ENCODE data around the gene CDCA5.
A peak's percentile ranks its signal among the peaks of the same experiment; 100 is the strongest.
"Not testable (repeated sequence)": the region's sequence is repeated elsewhere in the genome, so short reads cannot be mapped to it uniquely, and the experiment has no call there.

The CDCA5 gene

GRCh38 chr11:65118891-65119669 is 35.2 kb upstream of the CDCA5 start:
- not testable (repeated sequence) for ATAC-seq

- ATAC-seq, result no peak
These were observed 34.4 kb upstream of the CDCA5 start for GRCh38 chr11:65118097-65118837.

GRCh38 chr11:65117206-65118096 is 33.6 kb upstream of the CDCA5 start, which contains the start of gene ZNHIT2:
Gene ZNHIT2, minus strand, starts transcription at chr11:65117701. Its CDS starts 48 bp downstream, at chr11:65117653.
- peak; percentile 61 to 62 for ATAC-seq

GRCh38 chr11:65116370-65117205 is 32.7 kb upstream of the CDCA5 start:
- peak; percentile 21 to 30 for ATAC-seq

GRCh38 chr11:65115361-65116082 is 31.7 kb upstream of the CDCA5 start:
- ATAC-seq, result no peak

- no peak for ATAC-seq
These were observed 30.8 kb upstream of the CDCA5 start for GRCh38 chr11:65114538-65115171.

GRCh38 chr11:65113839-65114238 is 30.0 kb upstream of the CDCA5 start:
- ATAC-seq, result no peak

- no peak for ATAC-seq
These were observed 29.5 kb upstream of the CDCA5 start for GRCh38 chr11:65113361-65113756.

GRCh38 chr11:65112546-65113360 is 28.9 kb upstream of the CDCA5 start:
- ATAC-seq, result peak; percentile 42 to 43

GRCh38 chr11:65111744-65112545 is 28.1 kb upstream of the CDCA5 start, which contains the start of gene TM7SF2:
Gene TM7SF2, plus strand, starts transcription at chr11:65111872. Its CDS starts 144 bp downstream, at chr11:65112016.
- ATAC-seq, result peak; percentile 78 to 80

- ATAC-seq, result no peak
These were observed 27.4 kb upstream of the CDCA5 start for GRCh38 chr11:65111159-65111743.

GRCh38 chr11:65110354-65110861 is 26.6 kb upstream of the CDCA5 start:
- peak; percentile 52 to 54 for ATAC-seq

GRCh38 chr11:65109231-65110198 is 25.7 kb upstream of the CDCA5 start:
- no peak for ATAC-seq

- ATAC-seq, result no peak
These were observed 24.8 kb upstream of the CDCA5 start for GRCh38 chr11:65108469-65109123.

- ATAC-seq, result no peak
These were observed 24.1 kb upstream of the CDCA5 start for GRCh38 chr11:65107751-65108468.

GRCh38 chr11:65107078-65107477 is 23.2 kb upstream of the CDCA5 start:
- ATAC-seq, result no peak

Data from activated CD4-positive, CD25-positive, alpha-beta regulatory T cell treated with anti-CD3 and anti-CD28 coated beads, Interleukin-2, amount 50 U/mL, for 24 hours (primary cell).